GM21723 (cell line): Measurements from ENCODE around the gene MFN1.
"Not testable (repeated sequence)": the region's sequence is repeated elsewhere in the genome, so short reads cannot be mapped to it uniquely, and the experiment has no call there.

Experiments
- ATAC-seq: cut with Tn5 transposase; IDR thresholded peaks from one replicate; pipeline ENCODE4 v1.9.1; 2021; ENCODE audit warnings: mild to moderate bottlenecking, moderate library complexity; ENCODE audit not compliant: unreplicated experiment

The MFN1 gene

GRCh38 chr3:179347345-179348194 lies at the start of gene MFN1:
Gene MFN1, plus strand, starts transcription at chr3:179347709. Its CDS starts 1,143 bp downstream, at chr3:179348852.
- peak; percentile 94 for ATAC-seq

GRCh38 chr3:179297971-179298725 lies 49.4 kb upstream of the MFN1 start:
- no peak for ATAC-seq

GRCh38 chr3:179299316-179299715 lies 48.2 kb upstream of the MFN1 start:
- ATAC-seq = no peak

DNA sequence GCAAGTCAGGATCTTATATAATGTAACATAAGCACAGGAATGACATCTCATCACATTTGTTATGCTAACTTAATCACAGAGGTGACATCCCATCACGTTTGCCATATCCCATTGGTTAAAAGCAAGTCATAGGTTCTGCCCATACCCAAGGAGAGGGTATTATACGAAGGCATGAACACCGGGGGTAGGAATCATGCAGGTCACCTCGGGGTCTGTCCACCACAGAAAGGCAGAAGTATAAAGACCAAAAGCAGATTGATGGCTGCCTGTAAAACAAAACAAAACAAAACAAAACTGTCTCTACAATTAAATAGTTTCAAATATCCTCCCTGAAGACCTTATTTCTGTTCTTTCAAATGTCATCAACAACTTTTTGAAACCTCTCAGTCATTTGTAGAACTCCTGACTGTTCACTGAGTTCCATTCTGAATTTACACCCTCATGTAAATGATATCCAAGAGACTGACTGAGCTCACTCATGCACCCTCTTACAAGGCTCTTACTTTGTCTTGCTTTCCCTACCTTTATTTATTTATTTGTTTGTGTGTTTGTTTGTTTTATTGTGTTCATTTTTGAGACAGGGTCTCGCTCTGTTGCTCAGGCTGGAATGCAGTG lies 47.4 kb upstream of the MFN1 start:
- ATAC-seq = peak; percentile 52

DNA sequence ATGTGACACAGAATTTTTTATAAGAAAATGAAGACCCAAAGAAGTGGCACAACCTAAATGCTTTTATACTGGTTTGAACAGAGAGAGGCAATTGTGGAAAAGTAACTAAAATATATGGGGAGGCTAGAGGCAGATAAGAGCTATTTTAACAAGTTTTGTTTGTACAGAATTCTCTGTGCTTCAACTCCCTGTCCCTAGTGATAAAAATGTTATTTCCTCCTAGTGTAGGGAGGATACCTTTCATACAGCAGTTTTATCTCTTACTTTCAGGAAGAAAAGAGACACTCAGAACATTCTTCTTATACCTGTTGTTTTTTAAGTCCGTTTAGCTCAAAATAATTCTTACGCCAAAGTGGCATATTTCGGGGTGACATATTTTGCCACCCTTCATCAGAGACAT lies 45.9 kb upstream of the MFN1 start:
- no peak for ATAC-seq

DNA sequence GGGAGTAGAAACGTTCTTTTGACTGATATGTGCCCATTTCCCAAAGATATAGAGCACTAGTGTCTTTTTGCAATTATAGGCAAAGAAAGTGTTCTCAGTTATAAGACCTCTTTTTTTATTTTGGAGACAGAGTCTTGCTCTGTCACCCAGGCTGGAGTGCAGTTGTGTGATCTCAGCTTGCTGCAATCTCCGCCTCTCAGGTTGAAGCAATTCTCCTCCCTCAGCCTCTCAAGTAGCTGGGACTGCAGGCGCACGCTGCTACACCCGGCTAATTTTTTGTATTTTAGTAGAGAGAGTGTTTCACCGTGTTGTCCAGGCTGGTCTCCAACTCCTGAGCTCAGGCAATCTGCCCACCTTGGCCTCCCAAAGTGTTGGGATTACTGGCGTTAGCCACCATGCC lies 45.4 kb upstream of the MFN1 start:
- ATAC-seq = no peak

DNA sequence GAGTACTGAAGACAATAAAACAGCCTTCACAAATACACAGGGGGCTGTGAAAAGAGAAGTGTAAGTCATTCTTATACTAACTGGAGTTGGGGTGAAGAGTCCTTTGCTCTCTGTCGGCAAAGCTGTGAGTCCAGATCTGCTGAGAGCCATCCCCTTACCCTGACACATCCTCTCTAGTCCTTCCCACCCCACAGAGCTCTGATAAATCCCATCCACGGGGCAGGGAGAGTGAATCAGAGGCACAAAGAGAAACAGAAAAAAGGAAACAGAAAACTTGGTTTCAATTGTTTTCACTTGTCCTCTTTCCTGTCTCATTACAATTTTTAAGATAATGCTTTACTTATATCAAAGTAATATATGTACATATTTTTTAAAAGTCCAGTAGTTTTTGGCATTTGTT lies 42.9 kb upstream of the MFN1 start:
- no peak for ATAC-seq

DNA sequence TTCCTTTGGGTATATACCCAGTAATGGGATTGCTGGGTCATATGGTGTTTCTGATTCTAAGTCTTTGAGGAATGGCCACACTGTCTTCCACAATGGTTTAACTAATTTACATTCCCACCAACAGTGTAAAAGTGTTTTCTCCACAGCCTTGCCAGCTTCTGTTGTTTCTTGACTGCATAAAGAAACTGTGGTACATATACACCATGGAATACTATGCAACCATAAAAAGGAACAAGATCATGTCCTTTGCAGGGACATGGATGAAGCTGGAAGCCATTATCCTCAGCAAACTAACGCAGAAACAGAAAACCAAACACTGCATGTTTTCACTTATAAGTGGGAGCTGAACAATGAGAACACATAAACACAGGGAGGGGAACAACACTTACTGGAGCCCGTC lies 40.1 kb upstream of the MFN1 start:
- ATAC-seq = not testable (repeated sequence)

DNA sequence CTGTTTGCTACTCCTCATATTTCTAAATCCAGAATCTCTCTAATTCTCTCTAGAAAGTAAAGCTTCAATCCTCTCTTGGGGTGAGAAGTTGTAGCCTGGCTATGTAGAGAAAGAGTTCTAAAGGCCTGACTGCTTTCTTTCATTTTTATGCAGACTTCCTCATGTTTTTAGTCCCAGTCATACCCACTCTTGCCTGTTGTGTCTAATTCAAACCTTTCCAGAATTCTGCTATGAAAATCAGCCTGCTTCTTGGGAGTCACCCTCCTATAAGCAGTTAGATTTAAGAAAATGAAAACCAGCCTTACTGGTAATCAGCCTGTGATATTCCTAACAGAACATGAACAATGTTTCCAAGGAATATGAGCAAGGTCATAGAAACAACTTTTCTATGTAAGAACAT lies 39.5 kb upstream of the MFN1 start:
- no peak for ATAC-seq

DNA sequence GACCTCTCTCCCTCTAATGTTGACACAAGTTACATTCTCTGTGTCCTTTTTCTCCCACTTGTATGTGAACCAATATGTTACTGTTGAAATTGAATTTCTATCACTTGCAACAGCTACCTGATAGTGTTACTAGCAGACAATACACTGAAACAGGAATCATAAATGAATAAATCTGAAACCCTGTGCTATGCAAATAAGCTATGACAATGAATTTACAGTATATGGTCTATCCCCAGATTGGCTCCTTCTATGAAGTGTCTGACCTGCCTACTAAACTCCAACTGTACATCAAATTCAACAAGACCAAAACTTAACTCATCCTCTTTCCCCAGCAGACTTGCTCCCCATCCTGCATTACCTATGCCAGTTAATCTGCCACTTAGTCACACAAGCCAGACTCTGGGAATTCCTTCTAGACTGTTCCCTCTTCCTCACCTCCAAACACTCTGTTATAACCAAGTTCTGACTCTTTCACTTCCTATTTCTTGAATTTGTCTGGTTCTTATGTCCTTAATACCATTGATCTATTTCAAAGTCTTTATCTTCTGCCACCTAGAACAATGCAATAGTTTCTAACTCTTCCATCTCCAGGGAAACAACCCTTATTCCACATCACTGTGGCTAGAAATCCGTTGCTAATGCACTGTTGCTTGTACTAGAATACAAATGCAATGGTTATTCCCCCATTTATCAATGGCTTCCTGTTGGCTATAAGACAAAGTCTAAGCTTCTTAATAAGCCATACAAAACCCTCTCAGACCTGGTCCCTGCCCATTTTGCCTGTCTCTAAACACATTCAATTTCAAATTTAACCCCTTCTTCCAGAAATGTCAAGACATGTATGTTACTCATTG lies 38.1 kb upstream of the MFN1 start:
- ATAC-seq = peak; percentile 94

DNA sequence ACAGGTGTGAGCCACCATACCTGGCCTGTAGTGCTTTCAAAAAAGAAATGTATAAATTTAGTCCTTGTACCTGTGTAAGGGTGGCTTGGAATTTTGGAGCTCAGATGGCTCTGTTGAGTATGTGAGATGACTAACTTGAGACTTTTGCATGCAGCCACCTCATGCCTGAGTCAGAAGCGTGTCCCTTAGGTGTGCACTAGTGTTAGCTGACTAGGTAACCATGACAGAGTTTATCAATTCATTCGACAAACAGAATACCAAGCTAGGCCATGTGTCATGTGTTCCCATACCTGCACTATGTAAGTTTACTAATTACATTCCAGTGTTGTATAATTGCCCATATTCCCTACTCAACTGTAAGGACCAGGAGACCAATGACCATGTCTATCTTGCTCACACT lies 28.6 kb upstream of the MFN1 start:
- no peak for ATAC-seq

- ATAC-seq = no peak
These were observed 25.7 kb upstream of the MFN1 start for GRCh38 chr3:179321668-179322285.

DNA sequence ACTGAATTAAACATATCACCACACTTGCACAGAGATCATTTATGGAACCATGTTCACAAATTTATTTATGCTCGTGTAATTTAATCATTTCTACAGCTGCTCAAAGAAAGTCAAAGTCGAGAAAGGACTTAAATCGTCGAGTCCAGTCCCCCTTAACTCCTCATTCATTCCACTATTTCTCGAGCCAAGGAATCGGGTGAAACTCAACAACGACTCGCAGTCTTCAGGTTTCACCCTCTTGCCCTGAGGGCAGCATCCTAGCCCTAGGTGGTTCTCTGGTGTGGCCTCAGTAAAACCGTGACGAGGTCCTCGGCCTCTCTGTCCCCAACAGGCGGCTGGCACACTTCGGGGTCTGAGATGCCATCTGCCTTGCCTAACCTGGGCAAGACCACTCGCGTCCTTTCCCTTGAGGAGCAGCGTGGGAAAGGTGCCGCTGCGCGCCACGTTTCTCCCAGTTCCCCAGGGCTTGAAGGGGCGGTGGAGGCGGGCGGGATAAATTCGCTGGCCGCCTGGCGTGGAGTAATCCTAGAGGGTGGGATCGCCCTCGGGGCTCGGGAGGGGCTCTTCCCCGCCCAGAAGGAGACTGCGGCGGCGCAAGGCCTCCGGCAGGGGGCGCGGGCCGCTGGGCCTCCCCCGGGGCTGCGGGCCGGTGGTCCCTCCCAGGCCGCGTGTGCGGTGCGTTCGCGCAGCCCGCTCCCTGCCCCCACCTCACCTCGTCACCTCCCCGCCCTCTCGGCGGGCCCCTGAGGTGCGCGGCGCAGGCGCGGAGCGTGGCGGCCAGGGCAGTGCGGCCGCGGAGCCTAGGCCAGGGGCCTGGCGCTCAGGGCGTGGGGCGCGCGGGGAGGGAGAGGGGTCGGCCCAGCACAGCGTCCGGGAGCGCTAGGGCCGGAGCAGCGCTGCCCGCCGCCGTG lies 25.0 kb upstream of the MFN1 start, which contains the start of gene ZNF639:
ZNF639 (plus strand) TSS at position 746 of the 911 bp plus-strand sequence. CDS start 5,263 bp downstream, outside the sequence.
- ATAC-seq = peak; percentile 76

GRCh38 chr3:179323197-179324110 lies 24.1 kb upstream of the MFN1 start:
- ATAC-seq = peak; percentile 43

GRCh38 chr3:179324270-179324754 lies 23.2 kb upstream of the MFN1 start:
- ATAC-seq = no peak

- ATAC-seq = no peak
These were observed 17.1 kb upstream of the MFN1 start for GRCh38 chr3:179330438-179330837.

- no peak for ATAC-seq
These were observed 15.3 kb upstream of the MFN1 start for GRCh38 chr3:179332240-179332639.

DNA sequence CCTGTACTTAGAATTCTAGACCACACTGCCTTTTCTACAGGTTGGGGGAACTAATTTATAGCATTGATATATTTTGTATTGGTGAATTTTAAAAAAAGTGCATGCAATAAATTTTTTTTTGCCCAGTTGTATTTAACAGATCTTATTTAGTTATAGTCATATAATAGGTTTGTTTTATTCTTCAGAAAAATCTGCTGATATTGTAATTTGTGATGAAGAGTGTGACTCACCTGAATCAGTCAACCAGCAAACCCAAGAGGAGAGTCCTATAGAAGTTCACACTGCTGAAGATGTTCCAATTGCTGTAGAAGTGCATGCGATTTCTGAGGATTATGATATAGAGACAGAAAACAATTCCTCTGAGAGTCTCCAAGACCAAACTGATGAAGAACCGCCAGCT lies 14.4 kb upstream of the MFN1 start:
- no peak for ATAC-seq
